Activated naive CD4-positive, alpha-beta T cell treated with anti-CD3 and anti-CD28 coated beads for 36 hours (primary cell): Measurements from ENCODE around the gene PRTN3. TPM values are rescaled to one million over a fixed set of nuclear protein-coding genes. Genes with fewer than 3 reads are reported as not detected.
A peak's percentile ranks its signal among the peaks of the same experiment; 100 is the strongest.
"Not testable (repeated sequence)": the region's sequence is repeated elsewhere in the genome, so short reads cannot be mapped to it uniquely, and the experiment has no call there.

Source experiments
- CTCF ChIA-PET: fragments of 350-600 bp; sonication (Branson Sonifier 250); formaldehyde crosslinking; loops from one replicate; lab custom pipeline; 2021; ENCODE audit warnings: antibody characterized with exemption; lab: Charles Lee
- DNase-seq: peaks from one replicate; pipeline ENCODE4 v3.0.0-alpha.2; 2020
- H3K27ac Mint-ChIP-seq: one replicate; pipeline ENCODE4 v1.8.0; 2021; ENCODE audit warnings: mild to moderate bottlenecking, mixed read lengths
- H3K27me3 Mint-ChIP-seq: one replicate; pipeline ENCODE4 v1.8.0; 2021; ENCODE audit warnings: low read depth, mixed read lengths
- H3K36me3 Mint-ChIP-seq: one replicate; pipeline ENCODE4 v1.8.0; 2021; ENCODE audit warnings: low read depth, mixed read lengths
- H3K4me1 Mint-ChIP-seq: one replicate; pipeline ENCODE4 v1.8.0; 2021; ENCODE audit warnings: low read depth, mixed read lengths
- H3K4me3 Mint-ChIP-seq: one replicate; pipeline ENCODE4 v1.8.0; 2021; ENCODE audit warnings: mild to moderate bottlenecking, moderate library complexity, mixed read lengths
- H3K9me3 Mint-ChIP-seq: one replicate; pipeline ENCODE4 v1.8.0; 2021; ENCODE audit warnings: mixed read lengths
- intact Hi-C: fragments of 100-400 bp; cut with micrococcal nuclease; formaldehyde crosslinking; loops from one replicate; pipeline ENCODE4 v1.15.1; 2023
- microRNA-seq: library from miRNA; unstranded; fragments of <30 nt; microRNA quantifications from one replicate; pipeline ENCODE4 v1.2.0, GENCODE V29; 2022; ENCODE audit warnings: borderline microRNAs expressed, borderline replicate concordance
- total RNA-seq, 2 experiments: library from RNA; stranded (reverse); gene quantifications; one replicate each; pipeline ENCODE4 v1.2.3, GENCODE V29; 2021

PRTN3 gene
- total RNA-seq, 2 experiments from 2014 or later, result not detected

GRCh38 chr19:889662-890295 lies 49.0 kb downstream of the PRTN3 start:
- peaks cover 6% of the 10 kb centered on the region for H3K36me3 Mint-ChIP-seq
- DNase-seq, result no peak
- CTCF ChIA-PET, result no interaction called here
- H3K4me1 Mint-ChIP-seq, result peaks cover 12% of the 10 kb centered on the region
- no peaks in the 10 kb centered on the region for H3K27me3 Mint-ChIP-seq
- no peaks in the 10 kb centered on the region for H3K9me3 Mint-ChIP-seq
- H3K4me3 Mint-ChIP-seq, result no peak overlapping the region
- intact Hi-C loops, result no loop called here
- H3K27ac Mint-ChIP-seq, result no peak overlapping the region

DNA sequence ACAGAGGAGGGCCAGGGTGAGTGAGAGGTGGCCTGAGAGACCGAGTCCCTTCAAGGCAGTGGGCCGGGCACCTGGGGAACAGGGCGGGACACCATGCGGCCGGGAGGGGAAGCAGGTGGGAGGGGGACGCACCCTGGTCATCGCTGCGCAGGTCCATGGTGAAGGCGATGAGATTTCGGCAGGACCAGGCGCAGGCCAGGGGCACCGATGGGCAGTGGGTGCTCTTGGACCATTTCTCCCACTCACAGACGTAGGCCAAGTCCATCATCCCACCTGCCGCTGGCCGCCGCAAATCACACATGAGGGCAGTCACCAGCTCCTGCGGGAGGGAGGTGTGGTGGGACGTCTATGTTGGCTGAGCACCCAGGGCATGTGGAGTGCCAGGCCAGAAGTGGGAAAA lies 50.0 kb downstream of the PRTN3 start:
- intact Hi-C loops, result no loop called here
- CTCF ChIA-PET, result no interaction called here
- Mint-ChIP-seq H3K27me3 (no peaks in the 10 kb centered on the region), H3K4me3 (peak overlapping the region; percentile 63), H3K27ac (peak overlapping the region; percentile 61), H3K36me3 (peaks cover 5% of the 10 kb centered on the region), H3K4me1 (peaks cover 14% of the 10 kb centered on the region), H3K9me3 (no peaks in the 10 kb centered on the region)
- DNase-seq, result no peak

GRCh38 chr19:891421-892200 lies 50.8 kb downstream of the PRTN3 start:
- peaks cover 14% of the 10 kb centered on the region for H3K4me1 Mint-ChIP-seq

DNA sequence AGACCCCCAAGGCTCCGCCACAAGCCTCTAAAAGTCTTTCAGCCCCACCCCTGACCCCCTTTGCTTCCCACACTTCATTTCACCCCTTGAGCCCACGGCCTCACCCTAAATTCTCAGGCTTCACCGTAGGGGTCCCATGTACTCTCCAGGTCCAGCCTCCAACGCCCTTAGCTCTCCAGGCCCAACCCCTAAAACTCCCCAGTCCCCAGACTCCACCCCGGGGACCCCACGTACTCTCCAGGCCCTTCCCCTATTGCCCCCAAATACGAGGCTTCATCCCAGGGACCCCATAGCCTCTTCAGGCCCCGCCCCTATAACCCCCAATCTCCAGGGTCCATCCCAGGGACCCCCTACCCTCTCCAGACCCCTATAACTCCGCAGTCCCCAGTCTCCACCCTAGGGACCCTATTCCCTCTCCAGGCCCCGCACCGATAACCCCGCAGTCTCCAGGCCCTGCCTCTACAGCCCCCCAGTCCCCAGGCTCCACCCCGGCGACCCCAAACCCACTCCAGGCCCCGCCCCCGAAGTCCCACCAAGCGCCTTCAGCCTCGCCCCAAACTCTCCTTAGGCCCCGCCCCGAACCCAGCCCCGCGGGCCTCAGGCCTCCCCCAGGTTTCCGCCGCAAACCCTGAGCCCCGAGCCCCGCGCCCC lies 51.6 kb downstream of the PRTN3 start:
- intact Hi-C loops, result no loop called here
- peaks cover 14% of the 10 kb centered on the region for H3K4me1 Mint-ChIP-seq
- H3K4me3 Mint-ChIP-seq, result peak overlapping the region; percentile 78
- CTCF ChIA-PET, result interaction anchor here (0.6 to 1.1 kb wide), 3 partner anchors 29 to 139 kb away, joined by 3 to 5 read pairs (median 3); partner anchors contain the start of gene WDR18
- H3K27ac Mint-ChIP-seq, result peak overlapping the region; percentile 79
- H3K36me3 Mint-ChIP-seq, result peaks cover 13% of the 10 kb centered on the region
- no peaks in the 10 kb centered on the region for H3K27me3 Mint-ChIP-seq
- DNase-seq, result peak; percentile 37
- H3K9me3 Mint-ChIP-seq, result no peaks in the 10 kb centered on the region

More at GRCh38 chr19:891421-892200, 50.8 kb downstream of the PRTN3 start:
- intact Hi-C loops, H3K36me3 Mint-ChIP-seq, CTCF ChIA-PET, H3K27me3 Mint-ChIP-seq, DNase-seq, H3K9me3 Mint-ChIP-seq: not testable (repeated sequence)
- Mint-ChIP-seq H3K27ac (peak overlapping the region; percentile 79), H3K4me3 (peak overlapping the region; percentile 78)

DNA sequence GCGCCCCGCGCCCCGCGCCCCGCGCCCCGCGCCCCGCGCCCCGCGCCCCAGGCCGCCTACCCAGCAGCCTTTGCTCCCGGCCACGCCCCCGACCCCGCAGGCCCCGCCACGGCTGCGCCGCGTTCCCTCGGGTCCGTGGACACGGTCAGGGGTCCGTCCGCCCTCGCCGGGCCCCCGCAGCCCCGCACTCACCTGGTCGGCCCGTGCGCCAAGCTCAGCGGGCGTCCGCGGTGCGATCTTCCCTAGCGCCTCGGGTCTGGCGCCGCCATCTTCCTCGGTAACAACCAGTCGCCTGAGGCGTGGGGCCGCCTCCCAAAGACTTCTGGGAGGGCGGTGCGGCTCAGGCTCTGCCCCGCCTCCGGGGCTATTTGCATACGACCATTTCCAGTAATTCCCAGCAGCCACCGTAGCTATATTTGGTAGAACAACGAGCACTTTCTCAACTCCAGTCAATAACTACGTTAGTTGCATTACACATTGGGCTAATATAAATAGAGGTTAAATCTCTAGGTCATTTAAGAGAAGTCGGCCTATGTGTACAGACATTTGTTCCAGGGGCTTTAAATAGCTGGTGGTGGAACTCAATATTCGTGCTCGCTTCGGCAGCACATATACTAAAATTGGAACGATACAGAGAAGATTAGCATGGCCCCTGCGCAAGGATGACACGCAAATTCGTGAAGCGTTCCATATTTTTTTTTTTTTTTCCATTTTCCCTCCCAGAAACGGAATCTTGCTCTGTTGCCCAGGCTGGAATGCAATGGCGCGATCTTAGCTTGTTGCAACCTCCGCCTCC lies 52.3 kb downstream of the PRTN3 start, which contains the start of the genes MED16 and RNU6-9:
MED16 (minus strand) TSS at position 294 of the 796 bp plus-strand sequence. CDS start 2,056 bp downstream, outside the sequence.
RNU6-9 (plus strand) TSS at position 591 of the 796 bp plus-strand sequence.
- peaks cover 14% of the 10 kb centered on the region for H3K4me1 Mint-ChIP-seq
- no peaks in the 10 kb centered on the region for H3K9me3 Mint-ChIP-seq
- peak within 1 kb of the TSS; percentile 82 for H3K4me3 Mint-ChIP-seq
- H3K27me3 Mint-ChIP-seq, result no peaks in the 10 kb centered on the region
- CTCF ChIA-PET, result interaction anchor here (0.6 to 1.1 kb wide), 5 partner anchors 13 to 255 kb away, joined by 3 to 5 read pairs (median 3); partner anchors contain the start of gene WDR18
- intact Hi-C loops, result loop anchor here (1.0 kb wide), 2 partner anchors 16 to 20 kb away; partner anchors contain the start of gene R3HDM4
- H3K27ac Mint-ChIP-seq, result peak within 1 kb of the TSS; percentile 98
- DNase-seq, result peak; percentile 94
- peaks cover 15% of the 10 kb centered on the region for H3K36me3 Mint-ChIP-seq

DNA sequence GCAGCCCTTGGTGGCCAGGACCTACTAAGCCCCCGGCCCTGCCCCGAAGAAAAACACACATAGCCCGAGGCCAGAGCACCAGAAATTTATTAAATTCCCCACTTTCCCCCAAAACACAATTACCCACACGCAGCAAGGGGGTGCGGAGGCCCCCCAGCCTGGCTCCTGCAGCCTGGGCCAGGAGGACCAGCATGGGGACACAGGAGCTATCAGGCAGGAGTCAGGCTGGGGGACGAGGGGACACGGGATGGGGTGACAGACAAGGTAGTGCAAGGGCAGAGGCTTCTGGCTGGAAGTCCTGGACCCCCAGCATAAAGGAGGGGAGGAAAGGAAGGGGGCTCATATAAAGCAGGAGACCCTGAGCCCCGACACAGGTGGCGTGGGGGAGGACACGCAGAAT lies 55.6 kb downstream of the PRTN3 start:
- Mint-ChIP-seq H3K36me3 (peaks cover 15% of the 10 kb centered on the region), H3K27me3 (no peaks in the 10 kb centered on the region), H3K4me3 (no peak overlapping the region), H3K9me3 (no peaks in the 10 kb centered on the region), H3K27ac (no peak overlapping the region), H3K4me1 (peaks cover 17% of the 10 kb centered on the region)
- no peak for DNase-seq
- intact Hi-C loops, result no loop called here
- CTCF ChIA-PET, result interaction anchor here (0.6 to 0.9 kb wide), 2 partner anchors 33 to 47 kb away, joined by 5 to 6 read pairs; no protein-coding TSS in a partner anchor

GRCh38 chr19:896999-897398 lies 56.2 kb downstream of the PRTN3 start:
- Mint-ChIP-seq H3K27me3 (no peaks in the 10 kb centered on the region), H3K9me3 (no peaks in the 10 kb centered on the region), H3K4me3 (no peak overlapping the region), H3K4me1 (peaks cover 18% of the 10 kb centered on the region), H3K27ac (no peak overlapping the region), H3K36me3 (peaks cover 15% of the 10 kb centered on the region)
- intact Hi-C loops, result no loop called here
- CTCF ChIA-PET, result interaction anchor here (0.6 kb wide), 1 partner anchor 48 kb away, joined by 6 read pairs; no protein-coding TSS in a partner anchor
- DNase-seq, result no peak

DNA sequence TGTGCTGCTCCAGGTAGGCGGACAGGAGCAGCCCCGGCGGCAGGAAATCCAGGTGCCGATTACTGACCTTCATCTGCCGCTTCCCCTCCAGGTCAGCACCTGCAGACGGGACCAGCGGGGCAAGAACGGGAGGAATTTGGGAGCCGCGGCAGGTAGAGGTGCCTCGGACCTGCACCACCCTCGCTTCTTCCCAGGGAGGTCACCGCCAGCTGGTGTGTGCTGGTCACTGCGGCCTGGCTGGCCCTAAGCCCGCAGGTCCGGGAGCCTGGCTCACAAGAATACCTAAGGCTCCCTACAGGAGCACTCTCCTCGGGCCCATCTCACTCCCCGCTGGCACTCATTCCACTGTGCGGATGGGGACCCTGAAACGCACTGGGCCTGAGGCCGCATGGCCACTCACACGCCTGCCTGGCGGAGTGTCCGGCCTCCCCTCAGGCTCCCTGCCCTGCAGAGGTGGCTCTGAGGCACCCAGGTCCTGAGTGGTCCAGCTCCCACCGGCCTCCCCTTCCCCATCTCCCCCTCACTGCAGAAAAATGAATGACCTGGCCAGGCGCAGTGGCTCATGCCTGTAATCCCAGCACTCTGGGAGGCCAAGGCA lies 56.7 kb downstream of the PRTN3 start:
- Mint-ChIP-seq H3K4me3 (no peak overlapping the region), H3K4me1 (peaks cover 20% of the 10 kb centered on the region), H3K36me3 (peaks cover 15% of the 10 kb centered on the region), H3K27me3 (no peaks in the 10 kb centered on the region), H3K9me3 (no peaks in the 10 kb centered on the region), H3K27ac (no peak overlapping the region)
- intact Hi-C loops, result no loop called here
- CTCF ChIA-PET, result no interaction called here
- DNase-seq, result no peak

Small RNAs within 50 kb of the gene (microRNA-seq; reads per million reads assigned to microRNA genes)
- gene MIR3187, result 110 reads per million, percentile 60 among the genes with 10 or more reads in this experiment
- gene MIR4745, result 14.3 reads per million, percentile 29 among the genes with 10 or more reads in this experiment

Other genes with a start within 250 kb of the PRTN3 start
- 10 to 100 TPM; 63.8 to 65.6 TPM for gene POLRMT, start 207.5 kb upstream of the PRTN3 start, total RNA-seq
- gene FGF22, start 201.1 kb upstream of the PRTN3 start, total RNA-seq, result not detected
- gene RNF126, start 177.8 kb upstream of the PRTN3 start, total RNA-seq, result 100 to 1,000 TPM in 1 of 2 experiments, 10 to 100 TPM in 1; 99.5 to 108 TPM
- gene FSTL3, start 164.6 kb upstream of the PRTN3 start, total RNA-seq, result 1 to 10 TPM; 9.3 to 9.8 TPM
- not detected for gene PRSS57, start 145.5 kb upstream of the PRTN3 start, total RNA-seq
- 1 to 10 TPM in 1 of 2 experiments, under 1 TPM in 1; 0.84 to 1.0 TPM for gene PALM, start 132.1 kb upstream of the PRTN3 start, total RNA-seq
- gene MISP, start 89.9 kb upstream of the PRTN3 start, total RNA-seq, result not detected
- gene PTBP1, start 43.5 kb upstream of the PRTN3 start, total RNA-seq, result 100 to 1,000 TPM; 510 to 532 TPM
- gene PLPPR3, start 19.0 kb upstream of the PRTN3 start, total RNA-seq, result not detected
- gene AZU1, start 13.2 kb upstream of the PRTN3 start, total RNA-seq, result not detected
- not detected for gene ELANE, start 11.3 kb downstream of the PRTN3 start, total RNA-seq
- under 1 TPM; 0.17 to 0.25 TPM for gene CFD, start 18.7 kb downstream of the PRTN3 start, total RNA-seq
- 10 to 100 TPM; 61.3 to 68.1 TPM for gene MED16, start 52.2 kb downstream of the PRTN3 start, total RNA-seq
- not detected for gene RNU6-9, start 52.5 kb downstream of the PRTN3 start, total RNA-seq
- 100 to 1,000 TPM; 111 to 120 TPM for gene R3HDM4, start 72.2 kb downstream of the PRTN3 start, total RNA-seq
- gene KISS1R, start 76.3 kb downstream of the PRTN3 start, total RNA-seq, result 1 to 10 TPM; 5.3 to 6.6 TPM
- gene ARID3A, start 85.0 kb downstream of the PRTN3 start, total RNA-seq, result 10 to 100 TPM; 23.1 to 28.4 TPM
- gene WDR18, start 143.3 kb downstream of the PRTN3 start, total RNA-seq, result 10 to 100 TPM; 77.8 to 82.0 TPM
- under 1 TPM in 1 of 2 experiments, not detected in 1; 0.10 TPM for gene GRIN3B, start 159.4 kb downstream of the PRTN3 start, total RNA-seq
- 100 to 1,000 TPM; 105 to 109 TPM for gene TMEM259, start 180.1 kb downstream of the PRTN3 start, total RNA-seq
- not detected for gene RNU6-2, start 180.5 kb downstream of the PRTN3 start, total RNA-seq
- gene CNN2, start 185.6 kb downstream of the PRTN3 start, total RNA-seq, result 100 to 1,000 TPM; 104 TPM
- 10 to 100 TPM; 24.4 to 30.1 TPM for gene ABCA7, start 199.1 kb downstream of the PRTN3 start, total RNA-seq
- gene ARHGAP45, start 226.2 kb downstream of the PRTN3 start, total RNA-seq, result 100 to 1,000 TPM; 123 to 136 TPM